Activated CD4-positive, alpha-beta T cell treated with anti-CD3 and anti-CD28 coated beads, Interleukin-2, Interleukin-6, amounts not matched to agents 100 ng/mL and 50 ng/mL, durations not matched to agents 16 hours and 8 hours (primary cell): Measurements from ENCODE around the gene MAP7D1.
A peak's percentile ranks its signal among the peaks of the same experiment; 100 is the strongest.
"Not testable (repeated sequence)": the region's sequence is repeated elsewhere in the genome, so short reads cannot be mapped to it uniquely, and the experiment has no call there.

Source experiments
- DNase-seq: peaks from one replicate; pipeline ENCODE4 v3.0.0-alpha.2; 2020

MAP7D1 gene

GRCh38 chr1:36154765-36155407 lies 1.1 kb upstream of the MAP7D1 start:
- no peak for DNase-seq

- DNase-seq, result peak; percentile 76
Measured at GRCh38 chr1:36156329-36157114, 562 bp downstream of the MAP7D1 start.

GRCh38 chr1:36157115-36157903 lies 1.3 kb downstream of the MAP7D1 start:
- DNase-seq, result no peak

DNA sequence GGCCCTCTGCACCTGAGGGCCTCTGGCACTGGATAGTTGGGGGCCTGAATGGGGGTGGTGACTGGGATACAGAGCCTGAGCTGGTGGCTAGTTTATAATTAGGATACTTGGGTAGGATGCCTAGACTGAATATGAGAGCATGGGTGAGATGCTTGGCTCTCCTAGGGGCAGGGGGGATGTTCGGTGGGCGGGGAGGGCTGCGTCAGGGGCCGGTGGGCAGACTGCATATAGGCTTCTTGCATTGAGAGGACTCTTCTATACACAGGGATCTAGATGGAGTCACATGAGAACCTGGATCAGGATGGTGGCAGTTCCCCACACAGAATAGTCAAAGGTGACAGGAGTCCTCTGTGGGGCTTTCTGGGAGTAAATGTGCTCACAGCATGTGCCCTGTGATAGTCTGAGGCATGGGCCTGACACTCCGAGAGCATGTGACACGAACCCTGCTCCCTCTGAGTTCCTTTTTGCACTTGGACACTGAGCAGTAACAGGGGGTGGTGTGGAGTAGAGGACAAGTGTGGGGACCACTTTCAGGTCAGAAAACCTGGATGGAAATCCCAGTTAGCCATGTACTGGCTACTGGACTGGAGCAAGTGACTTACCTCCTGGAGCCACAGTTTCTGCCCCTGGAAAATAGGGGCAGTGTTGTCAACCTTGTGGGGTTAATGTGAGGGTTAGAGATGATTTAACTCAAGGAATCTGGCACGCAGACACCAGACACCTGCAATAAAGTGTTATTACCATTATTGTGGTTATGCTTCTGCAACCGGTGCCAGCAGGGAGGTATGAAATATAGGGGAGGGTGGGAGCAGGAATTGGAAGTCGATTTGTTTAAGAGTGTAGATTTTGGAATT lies 2.2 kb downstream of the MAP7D1 start:
- DNase-seq, result no peak

GRCh38 chr1:36158827-36159252 lies 2.9 kb downstream of the MAP7D1 start:
- DNase-seq, result not testable (repeated sequence)

- no peak for DNase-seq
Measured at GRCh38 chr1:36159614-36160387, 3.8 kb downstream of the MAP7D1 start.

DNA sequence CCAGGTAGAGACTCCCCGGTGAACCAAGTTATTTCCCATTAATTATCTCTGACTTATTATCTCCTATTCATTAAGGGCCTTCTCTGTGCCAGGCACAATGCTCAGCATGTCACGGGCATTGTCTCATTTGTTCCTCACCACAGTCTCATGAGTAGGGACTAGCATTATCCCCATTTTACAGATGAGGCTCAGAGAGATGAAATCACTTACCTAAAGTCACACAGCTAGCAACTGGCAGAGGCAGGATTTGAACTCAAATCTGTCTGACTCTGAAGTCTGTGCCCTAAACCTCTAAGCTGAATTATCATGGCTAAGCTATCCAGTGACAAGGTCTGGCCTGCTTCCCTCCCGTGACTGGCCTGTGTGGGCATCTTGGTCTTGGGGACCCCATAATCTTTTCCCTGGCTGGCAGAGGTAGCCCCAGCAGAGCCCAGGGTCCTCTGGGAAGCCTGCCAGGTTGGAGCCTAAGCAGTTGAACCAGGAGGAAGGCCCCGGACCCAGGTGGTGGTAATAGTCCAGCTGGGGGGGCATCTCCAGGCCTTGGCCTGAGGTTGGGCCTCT lies 4.5 kb downstream of the MAP7D1 start:
- no peak for DNase-seq

DNA sequence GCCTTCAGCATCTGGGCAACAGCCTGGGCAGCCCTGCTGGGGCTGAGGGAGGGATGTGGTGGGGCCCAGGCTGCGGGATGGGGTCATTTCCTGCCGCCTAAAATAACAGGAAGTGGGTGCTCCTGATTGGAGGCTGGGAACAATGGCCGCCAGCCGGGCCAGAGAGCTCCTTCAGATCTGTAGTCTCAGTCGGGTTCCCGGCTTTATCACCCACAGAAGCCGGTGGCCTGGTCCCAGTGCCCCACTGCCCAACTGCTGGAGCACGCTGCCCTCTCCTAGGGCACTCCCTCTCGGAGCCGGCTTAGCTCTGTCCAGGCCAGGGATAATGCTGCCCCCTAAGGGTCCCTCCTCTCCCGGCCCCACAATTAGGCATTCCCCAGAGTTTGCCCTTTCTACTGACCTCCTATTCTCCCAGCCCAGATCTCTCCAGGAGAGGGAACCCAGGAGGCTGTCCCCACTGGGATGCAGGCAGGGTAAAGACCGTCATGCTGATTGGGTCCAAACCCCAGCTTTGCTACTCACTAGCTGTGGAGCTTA lies 5.1 kb downstream of the MAP7D1 start:
- DNase-seq, result peak; percentile 86

DNA sequence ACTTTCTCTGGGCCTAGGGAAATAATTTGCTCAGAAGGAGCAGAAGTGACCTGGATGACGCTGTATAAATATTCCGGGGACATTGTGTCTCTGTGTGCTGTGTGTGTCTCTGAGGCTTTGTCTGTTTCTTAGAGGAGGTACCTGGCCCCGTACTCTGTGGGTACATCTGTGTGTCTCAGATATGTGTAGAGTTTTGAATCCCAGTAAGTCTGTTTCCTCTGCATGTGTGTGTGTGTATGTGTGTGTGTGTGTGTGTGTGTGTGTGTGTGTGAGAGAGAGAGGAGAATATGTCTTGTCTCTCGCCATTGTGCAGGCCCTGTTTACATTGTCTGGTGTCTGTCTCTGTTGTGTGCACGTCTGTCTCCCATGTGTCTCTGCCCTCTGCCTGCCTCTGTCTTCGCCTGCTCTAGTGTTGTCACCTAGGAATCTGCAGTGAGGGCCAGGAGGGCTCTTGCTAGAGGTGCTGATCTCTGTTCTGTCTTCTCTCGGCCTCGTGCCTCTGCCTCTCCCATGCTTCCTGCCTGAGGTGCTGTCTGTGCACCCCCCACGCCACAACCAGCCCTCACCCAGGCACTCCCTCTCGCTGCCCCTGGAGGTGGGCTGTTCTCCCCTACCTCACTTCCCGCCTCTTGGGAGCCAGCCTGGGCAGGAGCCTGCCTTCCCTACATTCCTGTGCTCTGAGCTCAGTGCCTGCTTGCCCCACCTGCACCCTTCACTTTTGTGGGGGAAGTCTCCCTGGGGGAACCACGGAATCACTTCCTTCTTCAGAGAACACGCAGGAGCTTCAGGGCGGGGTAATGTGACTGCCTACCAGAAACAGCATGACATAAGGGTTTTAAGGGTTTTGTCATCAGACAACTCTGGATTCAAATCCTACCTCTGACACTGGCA lies 5.9 kb downstream of the MAP7D1 start:
- DNase-seq, result peak; percentile 47

DNA sequence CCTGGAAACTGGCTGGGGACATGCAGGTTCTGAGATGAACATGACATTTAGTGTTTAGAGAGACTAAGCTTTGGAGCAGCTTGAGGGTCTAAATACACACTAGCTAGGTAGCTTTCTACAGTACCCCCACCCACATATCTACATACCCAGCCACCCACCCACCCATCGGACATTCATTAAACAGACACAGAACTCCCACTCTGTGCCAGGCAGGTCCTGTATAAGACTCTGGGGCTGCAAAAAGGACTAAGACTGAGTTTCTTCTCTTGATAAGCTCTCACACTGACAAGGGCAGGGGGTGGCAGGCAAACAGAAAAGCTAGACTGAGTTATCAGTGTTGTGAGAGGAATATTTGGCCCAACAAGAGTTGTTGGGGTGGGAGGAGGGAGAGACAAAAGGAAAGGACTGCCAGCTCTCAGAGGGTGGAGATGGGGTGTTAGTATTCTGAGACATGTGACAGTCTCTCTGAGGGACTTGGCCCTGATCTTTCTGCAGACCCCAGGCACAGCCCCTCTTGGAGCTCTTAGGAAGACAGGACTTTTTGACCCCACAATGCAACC lies 6.8 kb downstream of the MAP7D1 start:
- no peak for DNase-seq

DNA sequence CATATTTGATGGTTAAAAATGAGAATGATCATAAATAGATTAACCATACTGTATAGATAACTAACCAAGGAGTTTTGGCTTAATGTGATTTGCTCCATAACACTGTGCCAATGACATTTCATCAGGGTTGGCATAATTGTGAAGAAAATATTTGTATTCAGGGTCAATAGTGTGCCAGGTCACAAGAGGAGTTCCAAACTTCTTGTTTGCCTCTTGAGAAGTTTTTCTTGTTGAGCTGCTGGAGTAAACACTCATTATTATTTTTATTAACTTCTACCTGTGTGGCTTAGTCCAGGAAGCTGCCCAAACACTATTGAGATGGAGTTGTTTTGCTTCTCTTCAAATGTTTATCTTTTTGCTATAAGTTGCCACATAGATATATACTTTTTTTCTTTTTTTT lies 7.5 kb downstream of the MAP7D1 start:
- no peak for DNase-seq

DNA sequence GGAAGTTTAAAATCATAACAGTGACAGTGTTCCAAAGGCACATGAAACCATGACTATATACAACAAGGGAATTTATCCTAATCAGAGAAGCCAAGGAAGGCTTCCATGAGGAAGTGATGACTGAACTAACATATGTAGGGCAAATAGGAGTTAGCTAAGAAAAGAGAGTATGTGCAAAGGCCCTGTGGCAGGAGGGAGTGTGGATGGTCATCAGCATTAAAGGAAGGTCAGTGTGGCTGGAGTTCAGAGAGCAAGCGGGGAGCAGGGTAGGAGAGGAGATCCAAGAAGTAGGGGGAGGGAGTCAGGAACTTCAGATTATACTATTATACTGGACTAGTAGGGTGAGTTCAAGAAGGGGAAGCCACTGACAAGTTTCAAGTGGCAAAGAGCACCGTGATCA lies 8.4 kb downstream of the MAP7D1 start:
- DNase-seq, result no peak

- DNase-seq, result no peak
Measured at GRCh38 chr1:36165145-36165544, 9.2 kb downstream of the MAP7D1 start.

DNA sequence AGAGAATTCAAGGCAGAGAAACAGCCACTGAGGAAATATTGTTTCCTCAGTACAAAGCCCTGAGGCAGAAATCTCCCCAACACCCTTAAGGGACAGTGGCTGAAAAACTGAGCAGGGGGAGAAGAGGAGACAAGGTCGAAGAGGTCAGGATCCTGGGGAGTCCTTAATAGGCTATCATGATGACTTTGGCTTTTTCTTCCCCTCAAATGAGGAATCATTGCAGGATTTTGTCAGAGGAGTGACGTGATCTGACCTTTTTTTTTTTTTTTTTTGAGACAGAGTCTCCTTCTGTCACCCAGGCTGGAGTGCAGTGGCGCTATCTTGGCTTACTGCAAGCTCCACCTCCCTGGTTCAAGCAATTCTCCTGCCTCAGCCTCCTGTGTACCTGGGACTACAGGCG lies 10.2 kb downstream of the MAP7D1 start:
- DNase-seq, result no peak

DNA sequence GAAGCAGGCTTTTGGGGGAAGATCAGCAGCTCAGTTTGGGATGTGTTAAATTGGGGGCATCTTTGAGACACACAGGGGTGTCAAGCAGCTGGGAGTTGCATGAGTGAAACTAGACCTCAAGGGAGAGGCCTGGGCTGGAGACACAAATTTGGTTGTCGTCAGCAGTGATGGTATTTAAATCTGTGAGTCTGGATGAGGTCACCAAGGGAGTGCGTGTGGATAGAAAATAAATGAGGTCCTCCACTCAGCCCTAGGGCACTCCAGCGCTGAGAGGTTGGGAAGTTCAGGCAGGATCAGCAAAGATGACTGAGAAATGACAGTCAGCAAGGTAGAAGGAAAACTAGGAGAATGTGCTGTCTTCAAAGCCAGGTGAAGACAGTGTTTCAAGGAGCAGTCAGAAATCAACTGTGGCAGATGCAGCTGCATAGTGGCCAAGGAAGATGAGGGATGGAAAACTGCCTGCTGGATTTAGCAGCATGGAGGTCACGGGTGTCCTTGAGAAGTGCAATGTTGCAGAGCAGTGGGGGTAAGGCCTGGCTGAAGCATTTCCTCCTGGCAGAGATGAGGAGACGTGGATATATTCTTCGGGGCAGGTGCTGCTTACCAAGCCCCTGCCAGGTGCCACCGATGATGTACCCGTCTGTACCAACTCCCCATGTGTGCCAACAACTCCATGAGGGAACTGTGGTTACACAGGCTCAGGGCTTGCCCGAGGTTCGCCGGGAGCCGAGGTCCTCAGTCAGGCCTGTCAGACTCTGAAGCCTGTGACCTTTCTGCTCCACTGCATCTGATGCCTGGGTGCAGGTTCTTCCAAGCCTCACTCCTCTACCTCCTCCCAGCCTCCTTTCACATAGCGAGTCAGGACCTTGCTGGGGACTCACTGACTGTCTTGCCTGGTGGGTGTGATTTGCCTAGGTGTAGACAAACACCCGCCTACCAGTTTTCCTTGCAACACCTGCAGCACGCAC lies 11.3 kb downstream of the MAP7D1 start:
- DNase-seq, result no peak

DNA sequence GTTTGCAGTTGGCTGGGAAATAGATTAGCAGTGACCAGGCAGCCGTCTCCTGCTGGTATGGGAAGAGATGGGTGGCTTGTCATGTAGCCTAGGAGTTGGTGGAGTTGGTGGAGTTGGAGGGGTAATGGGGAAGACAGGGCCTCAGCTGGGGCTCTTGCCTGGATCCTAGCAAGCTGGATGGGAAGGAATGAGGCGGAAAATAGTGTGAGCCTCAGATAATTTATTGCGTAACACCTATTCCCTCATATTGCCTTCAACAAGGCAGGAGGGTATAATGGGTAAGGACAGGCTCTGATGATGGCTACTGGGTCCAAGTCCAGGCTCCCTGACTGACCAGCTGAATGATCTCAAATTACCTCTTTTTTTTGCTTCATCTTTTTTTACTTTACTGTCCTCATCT lies 12.6 kb downstream of the MAP7D1 start:
- no peak for DNase-seq

GRCh38 chr1:36170643-36171412 lies 14.9 kb downstream of the MAP7D1 start:
- DNase-seq, result no peak
